HFF-Myc (cell line): ENCODE data around the gene MMP21.

ENCODE experiments used
- DNase-seq: peaks from one replicate; pipeline ENCODE4 v3.0.0-alpha.2; 2011; ENCODE audit warnings: low read depth; ENCODE audit errors: extremely low read depth
- H3K4me3 ChIP-seq: replicated peaks from 2 replicates; pipeline ENCODE4 v1.5.1; 2011; ENCODE audit warnings: low read depth, mild to moderate bottlenecking, control low read depth, low read length
- TF ChIP-seq, protein P1 (sequence below): IDR thresholded peaks from 2 replicates; pipeline ENCODE4 v1.5.1; 2012; ENCODE audit warnings: mild to moderate bottlenecking, low read depth, low read length, control low read depth; ENCODE audit errors: missing control alignments

The MMP21 gene

GRCh38 chr10:125802739-125803138, 27.1 kb upstream of the MMP21 start:
- TF ChIP-seq, protein P1, sequence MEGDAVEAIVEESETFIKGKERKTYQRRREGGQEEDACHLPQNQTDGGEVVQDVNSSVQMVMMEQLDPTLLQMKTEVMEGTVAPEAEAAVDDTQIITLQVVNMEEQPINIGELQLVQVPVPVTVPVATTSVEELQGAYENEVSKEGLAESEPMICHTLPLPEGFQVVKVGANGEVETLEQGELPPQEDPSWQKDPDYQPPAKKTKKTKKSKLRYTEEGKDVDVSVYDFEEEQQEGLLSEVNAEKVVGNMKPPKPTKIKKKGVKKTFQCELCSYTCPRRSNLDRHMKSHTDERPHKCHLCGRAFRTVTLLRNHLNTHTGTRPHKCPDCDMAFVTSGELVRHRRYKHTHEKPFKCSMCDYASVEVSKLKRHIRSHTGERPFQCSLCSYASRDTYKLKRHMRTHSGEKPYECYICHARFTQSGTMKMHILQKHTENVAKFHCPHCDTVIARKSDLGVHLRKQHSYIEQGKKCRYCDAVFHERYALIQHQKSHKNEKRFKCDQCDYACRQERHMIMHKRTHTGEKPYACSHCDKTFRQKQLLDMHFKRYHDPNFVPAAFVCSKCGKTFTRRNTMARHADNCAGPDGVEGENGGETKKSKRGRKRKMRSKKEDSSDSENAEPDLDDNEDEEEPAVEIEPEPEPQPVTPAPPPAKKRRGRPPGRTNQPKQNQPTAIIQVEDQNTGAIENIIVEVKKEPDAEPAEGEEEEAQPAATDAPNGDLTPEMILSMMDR, result no peak
- DNase-seq, result no peak
- no peak overlapping the region for H3K4me3 ChIP-seq

GRCh38 chr10:125802131-125802530, 26.5 kb upstream of the MMP21 start:
- TF ChIP-seq, protein P1, result no peak
- H3K4me3 ChIP-seq, result no peak overlapping the region
- DNase-seq, result no peak

DNA sequence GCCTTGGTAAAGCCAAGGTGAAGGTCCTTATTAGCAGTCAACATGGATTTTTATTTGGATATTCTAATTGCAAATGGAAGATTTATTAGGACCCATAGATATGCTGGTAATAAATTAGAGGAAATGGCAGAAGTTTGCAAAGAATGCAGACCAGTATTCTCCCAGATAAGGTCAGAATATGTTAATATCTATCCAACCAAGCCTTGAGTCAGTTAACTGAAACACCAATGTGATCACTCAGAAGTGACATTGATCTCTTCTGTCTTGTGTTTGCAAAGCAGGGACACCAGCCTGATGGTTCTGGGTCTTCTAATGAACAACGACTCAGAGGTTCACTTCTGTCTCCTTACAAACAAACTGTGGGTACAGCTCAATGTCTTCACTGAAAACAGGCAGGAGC, 26.0 kb upstream of the MMP21 start:
- TF ChIP-seq, protein P1, result no peak
- no peak overlapping the region for H3K4me3 ChIP-seq
- DNase-seq, result no peak

DNA sequence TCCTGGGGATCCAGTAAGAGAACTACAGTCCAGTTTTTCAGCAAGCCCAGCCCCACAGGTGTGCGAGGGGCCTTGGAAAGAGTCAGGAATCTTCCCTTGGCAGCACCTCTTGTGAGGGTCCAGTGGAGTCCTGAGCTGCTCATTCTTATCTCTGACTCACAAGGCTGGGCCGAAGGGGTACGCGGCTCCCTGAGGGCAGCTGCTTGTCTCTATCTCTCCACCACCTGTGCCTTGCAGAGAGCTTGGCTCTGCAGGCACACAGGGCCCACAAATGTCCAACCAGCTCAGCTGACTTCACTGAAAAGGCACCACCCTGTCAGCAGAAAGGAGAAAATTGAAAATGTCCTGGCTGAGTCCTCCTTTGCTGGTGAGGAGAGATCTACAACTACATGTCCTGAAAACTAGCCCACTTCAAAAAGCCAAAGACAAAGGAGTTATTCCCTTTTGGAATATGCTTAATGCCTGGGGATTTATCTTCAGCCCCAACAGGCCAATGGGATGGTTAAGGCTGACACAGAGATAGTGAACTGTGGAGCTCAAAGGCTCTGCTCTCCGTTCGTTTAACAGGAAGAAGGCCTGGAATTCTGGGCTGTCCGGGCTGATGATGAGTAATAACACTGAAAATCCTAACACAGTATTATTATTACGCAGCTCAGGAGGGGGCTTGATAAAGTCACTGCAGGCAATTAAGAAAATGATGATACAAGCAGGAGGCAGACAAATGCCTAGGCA, 24.0 kb upstream of the MMP21 start:
- no peak overlapping the region for H3K4me3 ChIP-seq
- TF ChIP-seq, protein P1, result no peak
- DNase-seq, result no peak

- DNase-seq, result no peak
- TF ChIP-seq, protein P1, result no peak
These were observed 22.5 kb upstream of the MMP21 start for GRCh38 chr10:125797994-125798662.

GRCh38 chr10:125797424-125797823, 21.8 kb upstream of the MMP21 start:
- no peak for DNase-seq
- no peak overlapping the region for H3K4me3 ChIP-seq
- TF ChIP-seq, protein P1, result no peak

More at GRCh38 chr10:125797994-125798662, 22.5 kb upstream of the MMP21 start:
- H3K4me3 ChIP-seq, result no peak overlapping the region
